Large intestine (tissue), 3 donors: ENCODE results near the gene AGAP1. TPM values are rescaled to one million over a fixed set of nuclear protein-coding genes. Genes with fewer than 3 reads are reported as not detected.

Experiments
- DNase-seq, 2 donors: peaks; one replicate each; pipeline versions ENCODE4 v3.0.0 to v3.0.0-alpha.2; 2013
- H3K27ac ChIP-seq: one replicate; pipeline ENCODE4 v1.5.1; 2013; ENCODE audit warnings: low read length
- H3K27me3 ChIP-seq: 2 replicates; pipeline ENCODE4 v1.6.1; 2013; ENCODE audit warnings: low read length; ENCODE audit not compliant: control insufficient read depth, insufficient read depth
- H3K36me3 ChIP-seq: 2 replicates; pipeline ENCODE4 v1.6.1; 2013; ENCODE audit warnings: low read length; ENCODE audit not compliant: control insufficient read depth, insufficient read depth
- H3K4me1 ChIP-seq: one replicate; pipeline ENCODE4 v1.6.1; 2013; ENCODE audit warnings: low read length; ENCODE audit not compliant: control insufficient read depth, insufficient read depth
- H3K4me3 ChIP-seq: one replicate; pipeline ENCODE4 v1.5.1; 2013; ENCODE audit warnings: low read length
- H3K9me3 ChIP-seq: one replicate; pipeline ENCODE4 v1.6.1; 2013; ENCODE audit warnings: mild to moderate bottlenecking, low read depth, low read length, moderate library complexity; ENCODE audit not compliant: control insufficient read depth
- WGBS: methylation state at CpG from one replicate; pipeline ENCODE4 v1.1.5; 2013; ENCODE audit warnings: low lambda C conversion rate; ENCODE audit not compliant: insufficient coverage; 5-methylcytosine and 5-hydroxymethylcytosine counted together
- polyA plus RNA-seq: library from polyadenylated mRNA; unstranded; fragments of 120-200 nt; gene quantifications from one replicate; pipeline ENCODE4 v1.2.1, GENCODE V29; 2013

The AGAP1 gene
- polyA plus RNA-seq, 1 donor, result 18.0 TPM

GRCh38 chr2:235773188-235773928 is 279.5 kb downstream of the AGAP1 start:
- H3K36me3 ChIP-seq, result peaks cover 23% of the 10 kb centered on the region
- no peak overlapping the region for H3K4me3 ChIP-seq
- no peaks in the 10 kb centered on the region for H3K27me3 ChIP-seq
- WGBS, result 88% methylated on average over 3 of the region's 9 CpGs
- no peak overlapping the region for H3K27ac ChIP-seq
- no peaks in the 10 kb centered on the region for H3K9me3 ChIP-seq
- DNase-seq, result peak in 1 of 2 donors; percentile 55
- H3K4me1 ChIP-seq, result peaks cover 5% of the 10 kb centered on the region

- no peak for DNase-seq
- Histone ChIP-seq H3K4me1 (peaks cover 5% of the 10 kb centered on the region), H3K4me3 (no peak overlapping the region), H3K27ac (no peak overlapping the region), H3K27me3 (no peaks in the 10 kb centered on the region), H3K9me3 (no peaks in the 10 kb centered on the region), H3K36me3 (peaks cover 21% of the 10 kb centered on the region)
- WGBS, result 30% methylated on average over 2 of the region's 15 CpGs
Observed at GRCh38 chr2:235774153-235774870, 280.5 kb downstream of the AGAP1 start.

DNA sequence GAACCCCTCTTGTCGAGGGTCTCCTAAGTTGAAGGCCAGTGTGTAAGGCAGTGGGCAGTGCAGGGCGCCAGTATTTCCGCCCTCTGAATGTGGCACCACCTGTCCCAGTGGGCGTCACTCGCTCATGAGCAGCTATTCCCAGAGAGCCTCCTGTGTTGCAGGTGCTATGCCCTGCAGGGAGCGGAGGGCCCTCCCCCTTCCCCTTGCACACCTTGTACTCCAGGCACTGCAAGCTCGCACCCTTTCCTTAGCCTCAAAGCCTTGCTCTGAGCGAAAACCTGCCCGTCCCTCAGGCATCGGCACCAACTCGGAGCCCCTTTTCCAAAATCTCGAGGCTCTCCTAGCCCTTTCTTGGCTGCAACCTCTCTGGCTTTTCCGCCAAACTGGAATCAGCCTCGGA is 282.7 kb downstream of the AGAP1 start:
- Histone ChIP-seq H3K4me1 (peaks cover 5% of the 10 kb centered on the region), H3K4me3 (no peak overlapping the region), H3K9me3 (no peaks in the 10 kb centered on the region), H3K27ac (no peak overlapping the region), H3K36me3 (peaks cover 20% of the 10 kb centered on the region), H3K27me3 (no peaks in the 10 kb centered on the region)
- DNase-seq, result no peak
- WGBS, result no CpG with 5 or more reads among the region's 14 CpGs

DNA sequence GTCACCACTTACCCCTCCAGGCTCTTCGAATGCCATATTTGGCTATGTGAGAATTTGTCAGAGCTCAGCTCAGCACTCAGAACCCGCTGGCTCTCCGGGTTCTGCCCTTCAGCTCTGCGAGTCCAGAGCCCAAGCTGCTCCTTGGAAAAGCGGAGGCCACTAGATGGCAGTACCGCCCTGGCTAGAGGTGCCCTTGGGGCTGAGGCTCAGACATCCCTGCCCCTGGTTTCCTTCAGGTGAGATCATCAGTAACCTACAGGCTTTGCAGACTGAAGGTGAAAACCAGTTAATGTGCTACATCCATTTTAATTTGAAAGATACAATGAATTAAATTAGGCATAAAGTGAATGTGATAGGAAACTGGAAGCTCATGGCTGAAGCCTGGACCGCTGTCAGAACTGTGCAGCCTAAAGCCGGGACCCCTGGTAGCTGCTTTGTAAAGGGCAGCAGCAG is 285.6 kb downstream of the AGAP1 start:
- H3K9me3 ChIP-seq, result no peaks in the 10 kb centered on the region
- H3K27ac ChIP-seq, result no peak overlapping the region
- WGBS, result no CpG with 5 or more reads among the region's 8 CpGs
- peak; percentile 69 to 76 for DNase-seq
- peaks cover 5% of the 10 kb centered on the region for H3K4me1 ChIP-seq
- no peak overlapping the region for H3K4me3 ChIP-seq
- H3K36me3 ChIP-seq, result peaks cover 12% of the 10 kb centered on the region
- H3K27me3 ChIP-seq, result no peaks in the 10 kb centered on the region

GRCh38 chr2:235780401-235780800 is 286.6 kb downstream of the AGAP1 start:
- Histone ChIP-seq H3K4me1 (no peaks in the 10 kb centered on the region), H3K27ac (no peak overlapping the region), H3K27me3 (no peaks in the 10 kb centered on the region), H3K4me3 (no peak overlapping the region), H3K36me3 (peaks cover 12% of the 10 kb centered on the region), H3K9me3 (no peaks in the 10 kb centered on the region)
- no peak for DNase-seq
- 83% methylated on average over 1 of the region's 4 CpGs for WGBS

DNA sequence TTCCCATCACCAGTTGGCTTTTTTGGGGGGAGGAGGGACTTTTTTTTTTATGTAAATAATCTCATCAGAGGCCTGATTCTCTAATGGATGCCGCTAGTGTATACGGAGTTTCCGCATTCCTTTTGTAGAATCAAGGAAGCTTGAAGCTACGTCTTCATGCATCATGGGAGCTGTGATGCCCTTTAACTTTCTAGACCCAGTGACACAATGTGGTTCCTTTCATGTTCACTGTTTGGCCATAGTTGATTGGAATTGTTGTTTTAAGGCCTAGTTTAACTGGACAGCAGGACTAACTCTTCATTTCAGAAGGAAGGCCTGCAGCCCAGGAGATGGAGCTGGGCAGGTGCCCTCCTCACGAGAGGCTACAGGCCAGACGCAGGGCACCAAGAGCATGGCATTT is 287.9 kb downstream of the AGAP1 start:
- H3K9me3 ChIP-seq, result no peaks in the 10 kb centered on the region
- H3K36me3 ChIP-seq, result peaks cover 14% of the 10 kb centered on the region
- no peak for DNase-seq
- H3K27me3 ChIP-seq, result no peaks in the 10 kb centered on the region
- no peak overlapping the region for H3K27ac ChIP-seq
- H3K4me1 ChIP-seq, result no peaks in the 10 kb centered on the region
- WGBS, result no CpG with 5 or more reads among the region's 6 CpGs
- no peak overlapping the region for H3K4me3 ChIP-seq

GRCh38 chr2:235784788-235785187 is 290.9 kb downstream of the AGAP1 start:
- Histone ChIP-seq H3K27ac (no peak overlapping the region), H3K4me1 (no peaks in the 10 kb centered on the region), H3K4me3 (no peak overlapping the region), H3K27me3 (no peaks in the 10 kb centered on the region), H3K36me3 (peaks cover 16% of the 10 kb centered on the region), H3K9me3 (no peaks in the 10 kb centered on the region)
- WGBS, result no CpG with 5 or more reads among the region's 4 CpGs
- no peak for DNase-seq

GRCh38 chr2:235789552-235789951 is 295.7 kb downstream of the AGAP1 start:
- no peaks in the 10 kb centered on the region for H3K27me3 ChIP-seq
- no peak overlapping the region for H3K27ac ChIP-seq
- no peaks in the 10 kb centered on the region for H3K4me1 ChIP-seq
- WGBS, result no CpG with 5 or more reads among the region's 4 CpGs
- peaks cover 18% of the 10 kb centered on the region for H3K36me3 ChIP-seq
- H3K4me3 ChIP-seq, result no peak overlapping the region
- no peak for DNase-seq
- no peaks in the 10 kb centered on the region for H3K9me3 ChIP-seq

DNA sequence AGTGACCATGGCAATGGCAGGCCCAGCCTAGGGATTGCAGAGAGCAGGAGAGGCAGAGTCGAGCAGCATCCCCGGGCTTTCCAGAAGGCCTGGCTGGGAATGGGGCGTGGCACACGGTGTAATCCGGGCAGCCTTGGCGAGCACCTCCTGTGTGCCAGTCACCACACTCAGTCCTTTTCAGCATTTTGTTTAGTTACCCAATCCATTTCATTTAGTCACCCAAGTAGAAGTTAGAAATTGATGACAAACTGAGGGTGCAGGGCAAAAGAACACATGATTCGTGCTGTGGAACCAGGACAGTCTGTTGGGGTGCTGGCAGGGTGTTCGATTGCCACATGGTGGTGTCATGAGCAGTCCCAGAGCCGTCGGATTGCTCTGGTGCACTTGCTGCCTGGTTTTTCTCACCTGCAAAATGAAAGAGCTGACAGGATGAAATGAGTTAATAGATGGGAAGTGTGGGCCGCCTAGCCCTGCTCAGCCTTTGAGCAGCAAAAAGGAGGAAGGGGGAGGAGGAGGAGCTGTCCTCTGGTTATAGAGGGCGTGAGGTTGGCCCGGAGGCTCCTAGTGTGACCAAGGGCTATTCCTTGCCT is 299.4 kb downstream of the AGAP1 start:
- Histone ChIP-seq H3K4me3 (no peak overlapping the region), H3K4me1 (no peaks in the 10 kb centered on the region), H3K9me3 (no peaks in the 10 kb centered on the region), H3K27ac (no peak overlapping the region), H3K36me3 (peaks cover 15% of the 10 kb centered on the region), H3K27me3 (no peaks in the 10 kb centered on the region)
- peak in 1 of 2 donors; percentile 24 for DNase-seq
- no CpG with 5 or more reads among the region's 13 CpGs for WGBS

DNA sequence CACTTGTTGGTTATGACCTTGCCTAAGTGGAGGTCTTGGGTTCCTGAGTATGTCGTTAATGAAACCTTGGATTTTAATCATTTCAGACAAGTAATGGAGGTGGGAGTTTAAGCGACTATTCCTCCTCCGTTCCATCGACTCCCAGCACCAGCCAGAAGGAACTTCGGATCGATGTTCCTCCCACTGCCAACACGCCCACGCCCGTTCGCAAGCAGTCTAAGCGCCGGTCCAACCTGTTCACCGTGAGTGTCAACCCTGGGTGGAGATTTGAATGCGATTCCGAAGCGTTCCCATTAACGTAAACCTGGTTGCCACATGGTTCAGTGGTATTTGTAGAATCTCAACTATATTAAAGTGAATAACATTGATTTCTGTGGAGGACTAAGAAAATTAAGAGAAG is 305.4 kb downstream of the AGAP1 start:
- no peak for DNase-seq
- H3K4me1 ChIP-seq, result no peaks in the 10 kb centered on the region
- H3K27ac ChIP-seq, result no peak overlapping the region
- no peak overlapping the region for H3K4me3 ChIP-seq
- no CpG with 5 or more reads among the region's 17 CpGs for WGBS
- H3K27me3 ChIP-seq, result no peaks in the 10 kb centered on the region
- H3K9me3 ChIP-seq, result no peaks in the 10 kb centered on the region
- peaks cover 48% of the 10 kb centered on the region for H3K36me3 ChIP-seq
